B cell (primary cell): Measurements from ENCODE around the gene CD151.

Experiments
- CTCF ChIP-seq: fragments of 200-600 bp; IDR thresholded peaks from one replicate; pipeline ENCODE4 v1.8.0; 2022; ENCODE audit warnings: antibody characterized with exemption, mild to moderate bottlenecking
- EZH2 ChIP-seq: IDR thresholded peaks from 2 replicates; pipeline ENCODE4 v1.6.1; 2012; ENCODE audit warnings: borderline replicate concordance, low read depth, mild to moderate bottlenecking, moderate library complexity, low read length; ENCODE audit not compliant: insufficient read depth, poor library complexity, severe bottlenecking

DNA sequence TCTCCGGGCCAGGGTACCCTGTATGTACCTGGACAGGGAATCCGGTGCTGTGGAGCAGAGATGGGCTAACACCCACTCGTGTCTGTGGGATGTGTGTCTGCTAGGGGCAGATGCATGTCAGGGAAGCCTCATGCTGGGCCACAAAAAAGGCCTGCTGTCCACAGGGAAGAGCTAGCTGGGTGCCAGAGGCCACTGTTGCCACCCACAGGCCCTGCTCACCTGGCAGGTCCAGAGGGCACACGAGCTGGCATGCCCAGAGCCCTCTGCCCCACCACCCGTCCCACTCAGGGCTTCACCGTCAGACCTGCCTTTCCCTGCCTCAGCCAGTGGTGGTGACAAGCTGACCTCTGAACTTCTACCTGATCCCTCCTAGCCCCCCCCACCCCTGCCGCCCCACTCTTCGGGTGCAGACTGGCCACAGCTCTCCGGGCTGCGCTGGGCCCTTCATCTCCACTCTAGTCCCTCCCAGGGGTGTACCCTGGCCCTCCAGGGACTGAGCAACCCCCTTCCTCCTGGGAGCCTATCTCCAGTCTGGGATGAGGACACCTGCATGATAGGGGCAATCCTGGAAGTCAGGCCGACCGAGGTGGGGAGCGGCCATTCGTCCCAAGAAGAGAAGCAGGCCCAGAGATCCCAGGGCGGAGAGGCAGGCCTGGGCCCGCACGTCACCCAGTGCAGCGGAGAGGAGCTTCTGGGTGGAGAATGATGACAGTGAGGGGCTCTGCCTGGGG is 36.0 kb upstream of the CD151 start:
- TF ChIP-seq CTCF: no peak
- TF ChIP-seq EZH2: no peak
